GM12878 (cell line): ENCODE results near the gene SELE. TPM values are rescaled to one million over a fixed set of nuclear protein-coding genes. Genes with fewer than 3 reads are reported as not detected.
A peak's percentile ranks its signal among the peaks of the same experiment; 100 is the strongest.

ENCODE experiments used
- ATF7 ChIP-seq: fragments of 450-650 bp; IDR thresholded peaks from 2 replicates; pipeline ENCODE4 v1.6.1; 2016; ENCODE audit warnings: low read depth, mild to moderate bottlenecking
- EP300 ChIP-seq, 2 experiments: fragments of 150-350 bp in 1 of 2; IDR thresholded peaks; 2 replicates each; pipeline ENCODE4 v1.6.1; 2011 to 2012; ENCODE audit warnings: low read depth in 2 of 2, low read length in 2 of 2, borderline replicate concordance in 1 of 2, improper control_type of control experiment in 1 of 2, inconsistent platforms in 1 of 2; ENCODE audit not compliant: control insufficient read depth in 1 of 2
- FOS ChIP-seq: IDR thresholded peaks from 3 replicates; pipeline ENCODE4 v1.6.1; 2011; ENCODE audit warnings: borderline replicate concordance; ENCODE audit not compliant: insufficient read length; ENCODE audit errors: extremely low read depth
- KLF5 ChIP-seq: fragments of 450-650 bp; IDR thresholded peaks from 2 replicates; pipeline ENCODE4 v1.6.1; 2014; ENCODE audit warnings: mild to moderate bottlenecking; ENCODE audit not compliant: partially characterized antibody
- MEF2B ChIP-seq: fragments of 450-650 bp; IDR thresholded peaks from 2 replicates; pipeline ENCODE4 v1.6.1; 2018; ENCODE audit warnings: mild to moderate bottlenecking, moderate library complexity; ENCODE audit not compliant: partially characterized antibody, poor library complexity, severe bottlenecking
- NFXL1 ChIP-seq: fragments of 450-650 bp; IDR thresholded peaks from 2 replicates; pipeline ENCODE4 v1.6.1; 2017; ENCODE audit warnings: antibody characterized with exemption, mild to moderate bottlenecking, borderline replicate concordance
- NFYB ChIP-seq: IDR thresholded peaks from 2 replicates; pipeline ENCODE4 v1.6.1; 2011; ENCODE audit warnings: low read depth, mild to moderate bottlenecking, low read length, improper control_type of control experiment, moderate library complexity; ENCODE audit not compliant: insufficient read depth
- NRF1 ChIP-seq: conservative IDR thresholded peaks from 2 replicates; pipeline ENCODE4 v1.6.1; 2011; ENCODE audit warnings: mild to moderate bottlenecking, low read depth, low read length, improper control_type of control experiment
- PRDM15 ChIP-seq: fragments of 450-650 bp; formaldehyde crosslinking; IDR thresholded peaks from 2 replicates; pipeline ENCODE4 v1.4.0; 2020; ENCODE audit warnings: mild to moderate bottlenecking, moderate library complexity
- RUNX3 ChIP-seq: IDR thresholded peaks from 2 replicates; pipeline ENCODE4 v1.6.1; 2012; ENCODE audit warnings: low read length, inconsistent platforms
- SUPT20H ChIP-seq: IDR thresholded peaks from 2 replicates; pipeline ENCODE4 v1.6.1; 2011; ENCODE audit warnings: low read depth, mild to moderate bottlenecking, low read length, moderate library complexity, borderline replicate concordance; ENCODE audit not compliant: control insufficient read depth
- TCF3 ChIP-seq: IDR thresholded peaks from 2 replicates; pipeline ENCODE4 v1.6.1; 2012; ENCODE audit warnings: low read depth, mild to moderate bottlenecking, low read length, borderline replicate concordance; ENCODE audit not compliant: insufficient read depth
- ZBED1 ChIP-seq: IDR thresholded peaks from 2 replicates; pipeline ENCODE4 v1.6.1; 2016; ENCODE audit warnings: borderline replicate concordance
- ZNF207 ChIP-seq: fragments of 450-650 bp; IDR thresholded peaks from 2 replicates; pipeline ENCODE4 v1.6.1; 2014; ENCODE audit warnings: antibody characterized with exemption, mild to moderate bottlenecking, borderline replicate concordance
- ZSCAN29 ChIP-seq: fragments of 450-650 bp; IDR thresholded peaks from 2 replicates; pipeline ENCODE4 v1.6.1; 2017; ENCODE audit warnings: mild to moderate bottlenecking, moderate library complexity
- polyA plus RNA-seq, 11 experiments: library from polyadenylated mRNA; depleted of rRNA in 4 of 11; unstranded in 6 of 11; stranded (reverse) in 5 of 11; fragments of >200 nt; fragmentation: Nextera tagmentation in 4 of 11; fragmentation: Illumina TruSeq in 1 of 11; extraction: Ambion mirVana in 4 of 11; extraction: Trizol in 1 of 11; gene quantifications; 1 replicate in 1 of 11; 2 replicates in 10 of 11; pipeline versions ENCODE4 v1.2.1 to v1.2.3, GENCODE V29; 2011 to 2016; ENCODE audit warnings: inconsistent platforms in 2 of 11, missing spikeins in 2 of 11, low read depth in 1 of 11
- total RNA-seq, 4 experiments: library from RNA; depleted of rRNA in 3 of 4; stranded (reverse); fragments of >200 nt in 3 of 4; fragmentation: Illumina TruSeq in 1 of 4; extraction: Trizol in 1 of 4; gene quantifications; 2 replicates each; pipeline versions ENCODE4 v1.2.1 to v1.2.3, GENCODE V29; 2013 to 2021
- TF ChIP-seq, protein P1 (sequence below): fragments of 450-650 bp; IDR thresholded peaks from 2 replicates; pipeline ENCODE4 v1.6.1; 2017; ENCODE audit warnings: antibody characterized with exemption, mild to moderate bottlenecking, moderate library complexity
- TF ChIP-seq, protein P2 (sequence below): IDR thresholded peaks from 2 replicates; pipeline ENCODE4 v1.6.1; 2012; ENCODE audit warnings: mild to moderate bottlenecking, low read depth, low read length

Gene SELE
- total and polyA plus RNA-seq, 10 of the 15 experiments (the other 5 are each of a cell fraction or from before 2014, with no cell fraction given) = not detected

- TF ChIP-seq SUPT20H (no peak), RUNX3 (0 out of 2 replicates have a peak, but pooled peaks have one; percentile 11), ZBED1 (no peak), KLF5 (no peak), MEF2B (no peak), ZSCAN29 (no peak), EP300 (IDR thresholded peaks at IDR 0.05; ENCODE audit: borderline replicate concordance in 1 of 2, control insufficient read depth in 1 of 2, low read depth in 2 of 2, low read length in 2 of 2) (peak in 1 of 2 experiments; percentile 28; a peak in 1 of 4 replicates), ZNF207 (no peak), NFXL1 (no peak), ATF7 (no peak), NRF1 (no peak), PRDM15 (CRISPR knock-in tag) (no peak), TCF3 (no peak), FOS (no peak), NFYB (no peak)
- TF ChIP-seq, protein P1, sequence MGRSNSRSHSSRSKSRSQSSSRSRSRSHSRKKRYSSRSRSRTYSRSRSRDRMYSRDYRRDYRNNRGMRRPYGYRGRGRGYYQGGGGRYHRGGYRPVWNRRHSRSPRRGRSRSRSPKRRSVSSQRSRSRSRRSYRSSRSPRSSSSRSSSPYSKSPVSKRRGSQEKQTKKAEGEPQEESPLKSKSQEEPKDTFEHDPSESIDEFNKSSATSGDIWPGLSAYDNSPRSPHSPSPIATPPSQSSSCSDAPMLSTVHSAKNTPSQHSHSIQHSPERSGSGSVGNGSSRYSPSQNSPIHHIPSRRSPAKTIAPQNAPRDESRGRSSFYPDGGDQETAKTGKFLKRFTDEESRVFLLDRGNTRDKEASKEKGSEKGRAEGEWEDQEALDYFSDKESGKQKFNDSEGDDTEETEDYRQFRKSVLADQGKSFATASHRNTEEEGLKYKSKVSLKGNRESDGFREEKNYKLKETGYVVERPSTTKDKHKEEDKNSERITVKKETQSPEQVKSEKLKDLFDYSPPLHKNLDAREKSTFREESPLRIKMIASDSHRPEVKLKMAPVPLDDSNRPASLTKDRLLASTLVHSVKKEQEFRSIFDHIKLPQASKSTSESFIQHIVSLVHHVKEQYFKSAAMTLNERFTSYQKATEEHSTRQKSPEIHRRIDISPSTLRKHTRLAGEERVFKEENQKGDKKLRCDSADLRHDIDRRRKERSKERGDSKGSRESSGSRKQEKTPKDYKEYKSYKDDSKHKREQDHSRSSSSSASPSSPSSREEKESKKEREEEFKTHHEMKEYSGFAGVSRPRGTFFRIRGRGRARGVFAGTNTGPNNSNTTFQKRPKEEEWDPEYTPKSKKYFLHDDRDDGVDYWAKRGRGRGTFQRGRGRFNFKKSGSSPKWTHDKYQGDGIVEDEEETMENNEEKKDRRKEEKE = no peak
- TF ChIP-seq, protein P2, sequence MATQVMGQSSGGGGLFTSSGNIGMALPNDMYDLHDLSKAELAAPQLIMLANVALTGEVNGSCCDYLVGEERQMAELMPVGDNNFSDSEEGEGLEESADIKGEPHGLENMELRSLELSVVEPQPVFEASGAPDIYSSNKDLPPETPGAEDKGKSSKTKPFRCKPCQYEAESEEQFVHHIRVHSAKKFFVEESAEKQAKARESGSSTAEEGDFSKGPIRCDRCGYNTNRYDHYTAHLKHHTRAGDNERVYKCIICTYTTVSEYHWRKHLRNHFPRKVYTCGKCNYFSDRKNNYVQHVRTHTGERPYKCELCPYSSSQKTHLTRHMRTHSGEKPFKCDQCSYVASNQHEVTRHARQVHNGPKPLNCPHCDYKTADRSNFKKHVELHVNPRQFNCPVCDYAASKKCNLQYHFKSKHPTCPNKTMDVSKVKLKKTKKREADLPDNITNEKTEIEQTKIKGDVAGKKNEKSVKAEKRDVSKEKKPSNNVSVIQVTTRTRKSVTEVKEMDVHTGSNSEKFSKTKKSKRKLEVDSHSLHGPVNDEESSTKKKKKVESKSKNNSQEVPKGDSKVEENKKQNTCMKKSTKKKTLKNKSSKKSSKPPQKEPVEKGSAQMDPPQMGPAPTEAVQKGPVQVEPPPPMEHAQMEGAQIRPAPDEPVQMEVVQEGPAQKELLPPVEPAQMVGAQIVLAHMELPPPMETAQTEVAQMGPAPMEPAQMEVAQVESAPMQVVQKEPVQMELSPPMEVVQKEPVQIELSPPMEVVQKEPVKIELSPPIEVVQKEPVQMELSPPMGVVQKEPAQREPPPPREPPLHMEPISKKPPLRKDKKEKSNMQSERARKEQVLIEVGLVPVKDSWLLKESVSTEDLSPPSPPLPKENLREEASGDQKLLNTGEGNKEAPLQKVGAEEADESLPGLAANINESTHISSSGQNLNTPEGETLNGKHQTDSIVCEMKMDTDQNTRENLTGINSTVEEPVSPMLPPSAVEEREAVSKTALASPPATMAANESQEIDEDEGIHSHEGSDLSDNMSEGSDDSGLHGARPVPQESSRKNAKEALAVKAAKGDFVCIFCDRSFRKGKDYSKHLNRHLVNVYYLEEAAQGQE = no peak
Observed at GRCh38 chr1:169698976-169699375, 34.9 kb downstream of the SELE start (continued).
